ENCODE measurements around the gene DNAH17. TPM values are rescaled to one million over a fixed set of nuclear protein-coding genes. Genes with fewer than 3 reads are reported as not detected.

The DNAH17 gene
- total RNA-seq, 1 donor from 2014 or later, result 0.54 TPM

- Mint-ChIP-seq H3K27me3 (ENCODE audit: unreplicated experiment) (no peaks in the 10 kb centered on the region), H3K36me3 (ENCODE audit: unreplicated experiment) (peaks cover 8% of the 10 kb centered on the region), H3K4me3 (ENCODE audit: unreplicated experiment) (no peak overlapping the region), H3K27ac (ENCODE audit: unreplicated experiment) (no peak overlapping the region), H3K9me3 (ENCODE audit: unreplicated experiment) (no peaks in the 10 kb centered on the region), H3K4me1 (ENCODE audit: unreplicated experiment) (peaks cover 60% of the 10 kb centered on the region)
- no peak for DNase-seq (ENCODE audit: extremely low spot score, unreplicated experiment)
- TF ChIP-seq CTCF (IDR thresholded peaks at IDR 0.05), result no peak
Observed at GRCh38 chr17:78393575-78393974, 183.6 kb downstream of the DNAH17 start.

- Mint-ChIP-seq H3K27me3 (ENCODE audit: unreplicated experiment) (no peaks in the 10 kb centered on the region), H3K36me3 (ENCODE audit: unreplicated experiment) (peaks cover 8% of the 10 kb centered on the region), H3K4me3 (ENCODE audit: unreplicated experiment) (no peak overlapping the region), H3K4me1 (ENCODE audit: unreplicated experiment) (peaks cover 58% of the 10 kb centered on the region), H3K9me3 (ENCODE audit: unreplicated experiment) (no peaks in the 10 kb centered on the region), H3K27ac (ENCODE audit: unreplicated experiment) (peak overlapping the region; percentile 6)
- no peak for TF ChIP-seq CTCF (IDR thresholded peaks at IDR 0.05)
- DNase-seq (ENCODE audit: extremely low spot score, unreplicated experiment), result no peak
Observed at GRCh38 chr17:78392295-78392694, 184.9 kb downstream of the DNAH17 start.

GRCh38 chr17:78391843-78392242 lies 185.4 kb downstream of the DNAH17 start:
- Mint-ChIP-seq H3K9me3 (ENCODE audit: unreplicated experiment) (no peaks in the 10 kb centered on the region), H3K4me1 (ENCODE audit: unreplicated experiment) (peaks cover 55% of the 10 kb centered on the region), H3K36me3 (ENCODE audit: unreplicated experiment) (peaks cover 8% of the 10 kb centered on the region), H3K4me3 (ENCODE audit: unreplicated experiment) (no peak overlapping the region), H3K27ac (ENCODE audit: unreplicated experiment) (peak overlapping the region; percentile 71), H3K27me3 (ENCODE audit: unreplicated experiment) (no peaks in the 10 kb centered on the region)
- no peak for DNase-seq (ENCODE audit: extremely low spot score, unreplicated experiment)
- no peak for TF ChIP-seq CTCF (IDR thresholded peaks at IDR 0.05)

- Mint-ChIP-seq H3K9me3 (ENCODE audit: unreplicated experiment) (no peaks in the 10 kb centered on the region), H3K36me3 (ENCODE audit: unreplicated experiment) (peaks cover 6% of the 10 kb centered on the region), H3K27ac (ENCODE audit: unreplicated experiment) (peak overlapping the region; percentile 71), H3K4me3 (ENCODE audit: unreplicated experiment) (no peak overlapping the region), H3K27me3 (ENCODE audit: unreplicated experiment) (no peaks in the 10 kb centered on the region), H3K4me1 (ENCODE audit: unreplicated experiment) (peaks cover 55% of the 10 kb centered on the region)
- no peak for DNase-seq (ENCODE audit: extremely low spot score, unreplicated experiment)
- TF ChIP-seq CTCF (IDR thresholded peaks at IDR 0.05), result no peak
Observed at GRCh38 chr17:78391051-78391431, 186.2 kb downstream of the DNAH17 start.

- H3K4me1 Mint-ChIP-seq (ENCODE audit: unreplicated experiment), result peaks cover 59% of the 10 kb centered on the region
- TF ChIP-seq CTCF (IDR thresholded peaks at IDR 0.05), result no peak
Observed at GRCh38 chr17:78390241-78391050, 186.8 kb downstream of the DNAH17 start.

More at GRCh38 chr17:78390241-78391050, 186.8 kb downstream of the DNAH17 start:
- Mint-ChIP-seq H3K36me3 (ENCODE audit: unreplicated experiment) (peaks cover 5% of the 10 kb centered on the region), H3K27ac (ENCODE audit: unreplicated experiment) (peak overlapping the region; percentile 71), H3K9me3 (ENCODE audit: unreplicated experiment) (no peaks in the 10 kb centered on the region), H3K27me3 (ENCODE audit: unreplicated experiment) (no peaks in the 10 kb centered on the region), H3K4me3 (ENCODE audit: unreplicated experiment) (no peak overlapping the region)
- no peak for DNase-seq (ENCODE audit: extremely low spot score, unreplicated experiment)

Measured in osteocyte (in vitro differentiated cells).